ENCODE results near the gene ACVR1C.

- TF ChIP-seq CTCF (IDR thresholded peaks at IDR 0.05) (no peak), POLR2A (IDR thresholded peaks at IDR 0.05) (no peak)
Observed at GRCh38 chr2:157611726-157612125, 16.9 kb downstream of the ACVR1C start.

All from esophagus squamous epithelium (tissue), 4 donors.